ENCODE data around the gene USP48.

DNA sequence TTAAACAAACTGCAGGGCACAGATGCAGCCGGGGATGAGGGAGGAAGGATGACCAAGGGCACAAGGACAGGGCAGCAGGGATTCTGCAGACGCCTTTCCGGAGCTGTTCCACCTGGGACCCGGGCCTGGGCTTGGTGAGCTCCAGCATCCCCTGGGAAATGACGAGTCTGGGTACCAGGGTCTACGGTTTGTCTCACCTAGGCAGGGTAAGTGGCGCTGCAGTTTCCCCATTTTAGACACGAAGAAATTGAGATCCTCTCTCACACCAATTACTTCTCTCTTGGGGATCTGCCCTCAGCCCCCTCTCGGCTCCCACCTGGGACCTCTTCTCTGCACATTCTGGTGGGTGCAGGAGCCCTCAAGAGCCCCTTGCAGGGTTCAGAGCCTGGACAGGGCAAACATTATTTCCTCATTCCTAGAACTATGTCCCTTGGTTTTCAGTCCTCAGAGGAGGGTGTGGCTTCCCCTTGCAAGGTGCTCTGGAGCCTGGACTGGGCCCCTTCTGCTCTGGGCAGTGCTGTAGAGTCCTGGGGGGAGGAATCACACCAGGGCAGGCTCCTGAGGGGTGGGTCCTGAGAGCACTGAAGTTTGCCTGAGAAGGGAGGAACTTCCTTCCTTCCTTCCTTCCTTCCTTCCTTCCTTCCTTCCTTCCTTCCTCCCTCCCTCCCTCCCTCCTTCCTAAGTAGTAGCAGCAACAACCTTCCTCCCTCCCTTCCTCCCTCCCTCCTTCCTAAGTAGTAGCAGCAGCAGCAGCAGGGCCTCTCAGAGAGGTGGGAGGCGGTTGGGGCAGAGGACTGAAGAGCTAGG lies 129.8 kb downstream of the USP48 start:
- TF ChIP-seq GATA2 (IDR thresholded peaks at IDR 0.05; ENCODE audit: low read depth, low read length) (no peak), GATA3 (IDR thresholded peaks at IDR 0.05; ENCODE audit: low read depth, low read length) (no peak)

Measured in SH-SY5Y (cell line).